Measurements from ENCODE around the gene INPP5A.

- TF ChIP-seq POLR2A (IDR thresholded peaks at IDR 0.05; ENCODE audit: low read length) (no peak), GATA1 (IDR thresholded peaks at IDR 0.05; ENCODE audit: low read depth, low read length) (no peak)
These were observed 259.3 kb downstream of the INPP5A start for GRCh38 chr10:132796846-132797245.

Measured in erythroblast (primary cell).